Hippocampal formation (tissue), 2 donors: ENCODE measurements around the gene RNF220.

ENCODE experiments used
- DNase-seq, 2 donors: peaks; one replicate each; lab custom pipeline; 2025; lab: John Stamatoyannopoulos, UW

Gene RNF220

DNA sequence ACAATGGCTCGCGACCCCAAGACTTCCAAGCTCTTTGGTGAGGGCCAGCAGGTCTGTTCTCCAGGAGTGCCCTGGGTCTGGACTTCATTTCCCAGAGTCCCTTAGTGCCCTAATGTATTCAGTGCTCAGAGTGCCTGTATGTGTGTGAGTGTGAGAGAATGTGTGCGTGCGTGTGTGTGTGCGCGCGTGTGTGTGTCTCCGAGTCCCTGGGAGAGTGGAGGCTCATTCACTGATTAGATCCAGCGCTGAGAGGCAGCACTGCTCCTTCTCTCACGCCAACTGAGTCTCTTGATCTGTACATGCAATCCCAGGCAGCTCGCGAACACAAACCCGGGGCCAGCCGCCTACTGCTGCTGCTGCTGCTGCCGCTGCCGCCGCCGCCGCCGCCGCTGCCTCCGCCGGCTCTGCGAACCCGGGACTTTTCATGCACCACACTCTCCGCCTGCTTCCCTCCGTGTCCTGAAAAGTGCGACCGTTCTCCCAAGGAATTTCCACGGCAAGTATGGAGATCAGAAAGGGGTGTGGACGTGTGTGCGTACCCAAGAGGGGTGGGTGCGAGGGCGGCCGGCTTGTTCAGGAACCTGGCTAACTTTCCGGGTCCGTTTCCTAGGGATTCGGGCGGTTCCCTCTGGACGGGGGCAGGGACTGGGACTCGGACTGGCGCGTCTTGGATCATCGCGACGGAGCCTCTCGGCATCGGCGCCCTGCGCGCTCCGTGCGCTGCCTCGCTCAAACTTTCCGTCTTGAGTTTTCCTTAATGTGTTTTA, at the start of gene RNF220:
RNF220 (plus strand) TSS at position 225 of the 767 bp plus-strand sequence.
- peak; percentile 89 to 95 for DNase-seq

GRCh38 chr1:44355582-44356305, 49.3 kb upstream of the RNF220 start:
- no peak for DNase-seq

DNA sequence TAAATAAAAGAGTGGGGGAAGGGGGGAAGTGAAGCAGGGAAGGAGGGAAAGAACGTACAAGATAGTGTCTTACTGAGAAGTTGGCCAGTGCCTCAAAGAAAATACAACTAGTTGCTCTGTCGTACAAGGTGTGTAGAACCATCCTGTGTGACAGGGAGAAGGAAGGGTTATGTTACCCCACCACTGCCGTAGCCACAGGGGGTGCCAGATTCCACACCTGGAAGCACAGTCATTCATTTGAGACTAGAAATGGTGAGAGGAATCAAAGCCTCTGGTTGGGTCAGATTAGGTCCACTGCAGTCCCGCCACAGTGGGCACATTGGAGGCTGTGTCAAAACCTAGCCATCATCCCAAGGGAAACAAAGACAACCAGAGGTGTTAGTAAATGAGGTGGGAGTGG, 47.3 kb upstream of the RNF220 start:
- DNase-seq, result no peak

DNA sequence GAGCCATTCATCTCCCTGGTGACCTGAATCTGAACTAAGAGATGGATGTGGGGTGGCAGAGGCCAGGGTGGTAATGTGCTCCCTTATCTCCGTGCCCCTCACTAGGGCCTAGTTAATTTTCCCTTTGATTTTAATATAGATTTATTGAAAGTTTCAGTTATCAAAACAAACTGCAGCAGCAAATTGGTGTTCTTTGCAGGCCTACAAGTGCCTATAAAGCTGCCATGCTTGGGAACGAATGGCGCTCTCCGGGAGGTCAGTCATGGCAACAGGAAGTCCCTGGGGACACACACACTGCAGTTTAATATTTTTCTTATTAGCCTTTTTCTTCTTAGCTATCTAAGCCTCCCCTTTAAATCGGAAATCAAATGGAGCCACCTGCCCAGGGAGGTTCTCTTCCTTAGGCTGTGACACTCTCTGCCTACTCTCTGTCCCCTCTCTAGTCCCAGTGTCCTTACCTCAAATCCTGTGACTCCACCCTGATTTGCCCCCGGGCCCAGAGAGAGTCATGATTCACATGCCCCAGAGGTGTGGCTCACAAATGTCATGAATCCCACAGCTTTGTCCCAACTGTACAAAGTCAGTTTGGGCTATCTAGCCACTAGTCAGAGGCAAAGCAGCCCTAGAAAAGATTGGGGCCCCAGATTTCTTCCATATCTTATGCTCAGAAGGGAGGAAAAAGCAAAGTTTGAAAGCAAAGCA, 45.7 kb upstream of the RNF220 start:
- DNase-seq, result no peak

DNA sequence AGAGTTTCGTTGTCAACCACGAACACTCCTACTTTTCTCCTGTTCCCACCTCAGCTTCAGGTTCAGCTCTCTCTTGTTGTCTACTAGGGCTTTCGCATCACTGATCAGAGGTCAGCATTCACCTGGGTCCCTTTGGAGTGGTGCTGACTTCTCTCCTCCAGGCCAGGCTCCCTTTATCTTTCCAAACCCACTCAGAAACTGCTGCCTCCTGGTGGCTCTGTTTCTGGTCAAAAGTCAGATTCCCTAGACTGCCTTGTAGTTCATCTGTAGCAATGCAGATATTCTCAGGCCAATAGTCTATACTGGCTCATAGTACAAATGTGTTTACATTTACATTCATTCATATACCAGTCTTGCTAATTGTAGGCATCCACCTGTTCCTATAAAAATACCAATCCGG, 43.6 kb upstream of the RNF220 start:
- no peak for DNase-seq

- no peak for DNase-seq
Observed at GRCh38 chr1:44366371-44366975, 38.6 kb upstream of the RNF220 start.

- no peak for DNase-seq
Observed at GRCh38 chr1:44367944-44368343, 37.1 kb upstream of the RNF220 start.

DNA sequence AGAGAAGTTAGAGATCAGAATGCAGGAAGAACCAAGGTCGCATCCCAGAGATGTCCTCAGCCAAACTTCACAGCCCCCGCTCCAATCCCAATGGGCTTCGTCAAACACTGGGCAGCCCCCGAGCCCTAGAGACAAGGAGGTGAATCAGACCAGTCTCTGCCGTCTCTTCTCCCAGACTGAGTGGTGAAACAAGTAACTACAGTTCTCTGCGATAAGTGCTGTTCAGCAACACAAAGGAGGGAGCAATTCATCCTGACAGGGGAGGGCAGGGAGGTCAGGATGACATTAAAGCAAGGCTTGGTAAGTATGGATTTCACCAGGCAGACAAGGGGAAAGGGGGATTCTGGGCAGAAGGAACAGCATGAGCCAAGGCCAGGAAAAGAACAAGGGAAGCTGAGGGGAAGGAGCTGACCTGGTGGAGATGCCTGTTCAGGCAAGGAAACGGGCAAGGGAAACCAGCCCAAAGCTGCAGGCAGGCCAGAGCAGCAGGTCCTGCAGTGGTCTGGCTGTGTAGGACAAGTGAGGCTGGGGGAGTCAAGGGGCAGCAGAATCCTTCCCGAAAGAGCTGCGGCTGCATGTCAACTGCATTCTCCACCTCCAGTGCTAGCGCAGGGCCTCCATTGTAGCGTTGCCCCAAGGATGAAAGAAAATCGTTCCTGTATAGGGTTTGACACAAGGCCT, 36.4 kb upstream of the RNF220 start:
- no peak for DNase-seq

DNA sequence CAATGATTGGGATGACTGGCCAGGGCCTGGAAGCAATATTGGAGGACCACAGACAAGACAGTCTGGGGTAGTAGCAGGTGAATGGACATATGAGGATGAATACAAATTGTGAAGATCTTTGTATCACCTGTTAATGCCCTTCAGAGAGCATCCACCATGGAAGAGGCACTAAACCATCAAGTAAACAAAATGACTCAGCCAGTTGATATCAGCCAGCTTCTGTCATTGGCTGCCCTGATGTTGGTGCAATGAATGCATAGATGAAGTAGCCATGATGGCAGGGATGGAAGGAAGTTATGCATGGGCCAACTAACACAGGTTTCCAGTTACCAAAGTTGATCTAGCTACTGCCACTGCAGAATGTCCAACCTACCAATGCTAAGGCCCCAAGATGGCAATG, 33.8 kb upstream of the RNF220 start:
- no peak for DNase-seq

GRCh38 chr1:44375547-44375946, 29.5 kb upstream of the RNF220 start:
- DNase-seq, result no peak

DNA sequence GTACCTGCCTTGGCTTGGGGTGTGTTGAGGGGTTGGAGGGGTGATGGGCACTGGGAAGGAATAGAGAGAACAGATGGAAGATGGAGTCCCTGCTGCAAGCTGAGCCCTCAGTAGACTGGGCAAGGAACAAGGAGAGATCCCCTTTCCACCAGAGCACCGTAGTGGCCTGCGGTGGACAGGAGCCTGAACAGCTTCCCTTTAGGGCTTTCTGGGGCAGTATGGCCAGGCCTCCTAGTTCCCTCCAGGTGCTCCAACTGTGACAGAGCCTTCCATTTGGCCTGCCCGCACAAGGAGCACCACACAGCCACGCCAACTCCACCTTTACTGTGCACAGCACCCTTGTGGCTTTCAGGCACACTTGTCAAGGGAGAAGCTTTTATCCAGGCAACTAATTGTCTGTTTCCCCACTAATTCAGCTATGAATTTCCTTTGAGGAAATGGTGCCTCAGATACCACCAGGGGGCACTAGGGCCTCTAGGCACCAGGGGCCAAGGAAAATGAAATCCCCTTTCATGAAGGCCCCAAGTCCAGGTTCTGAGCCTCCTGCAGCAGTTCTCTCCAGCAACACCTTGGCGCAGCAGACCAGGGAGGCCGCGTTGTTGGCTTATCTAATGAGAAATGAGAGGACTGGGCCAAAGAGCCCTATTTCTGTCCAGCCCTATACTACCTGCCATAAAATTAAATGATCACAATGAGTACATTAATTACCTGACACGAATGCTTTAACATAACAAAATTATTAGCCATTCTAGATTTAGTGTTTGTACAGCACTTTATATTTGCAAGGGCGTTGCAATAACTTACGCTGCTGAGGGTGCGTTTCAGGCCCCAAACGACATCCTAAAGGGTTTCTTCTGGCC, 26.9 kb upstream of the RNF220 start:
- DNase-seq, result peak; percentile 46 to 77

DNA sequence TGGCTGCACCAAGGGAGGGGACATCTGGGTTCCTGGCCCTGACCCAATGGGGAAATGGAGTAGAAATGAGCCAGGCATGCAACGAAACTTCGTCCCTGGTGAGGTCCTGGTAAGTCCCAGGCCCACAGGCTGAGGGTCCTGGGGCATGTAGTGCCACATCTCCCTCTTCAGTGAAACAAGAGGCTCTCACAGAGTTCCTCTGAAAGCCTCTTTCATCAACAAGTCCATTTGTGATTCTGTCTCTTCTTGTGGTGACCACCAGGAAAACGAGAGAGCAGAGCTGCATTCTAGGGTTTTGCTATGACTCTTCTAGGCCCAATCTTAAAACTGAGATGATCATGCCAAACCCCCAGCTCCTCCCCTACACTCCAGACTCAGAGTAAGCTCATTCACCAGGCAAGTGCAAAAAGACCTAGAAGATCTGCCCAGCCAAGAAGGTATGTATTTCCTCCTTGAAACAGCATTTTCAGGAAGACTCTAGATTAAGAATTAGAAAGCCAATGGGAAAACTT, 24.3 kb upstream of the RNF220 start:
- DNase-seq, result no peak

DNA sequence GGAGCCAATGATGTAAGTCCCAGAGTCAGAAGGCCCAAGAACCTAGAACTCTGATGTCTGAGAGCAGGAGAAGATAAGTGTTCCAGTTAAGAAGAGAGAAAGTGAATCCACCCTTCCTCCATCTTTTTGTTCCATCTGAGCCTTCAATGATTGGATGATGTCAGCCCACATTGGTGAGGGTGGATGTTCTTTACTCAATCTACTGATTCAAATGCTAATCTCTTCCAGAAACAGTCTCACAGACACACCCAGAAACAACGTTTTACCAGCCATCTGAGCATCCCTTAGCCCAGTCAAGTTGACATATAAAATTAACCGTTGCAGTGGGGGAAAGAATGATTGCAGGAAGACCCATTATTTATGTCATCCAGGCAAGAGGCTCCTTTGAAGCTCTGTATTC, 16.5 kb upstream of the RNF220 start:
- DNase-seq, result no peak

- DNase-seq, result no peak
Observed at GRCh38 chr1:44389437-44389836, 15.6 kb upstream of the RNF220 start.

- no peak for DNase-seq
Observed at GRCh38 chr1:44390277-44390676, 14.8 kb upstream of the RNF220 start.

GRCh38 chr1:44401256-44402228, 3.5 kb upstream of the RNF220 start:
- no peak for DNase-seq

GRCh38 chr1:44405798-44406736, 1.0 kb downstream of the RNF220 start:
- DNase-seq, result no peak

- DNase-seq, result no peak
Observed at GRCh38 chr1:44406737-44407429, 1.8 kb downstream of the RNF220 start.
